GM19438 (cell line): ENCODE results near the gene FAF1.

Experiments used
- ATAC-seq: cut with Tn5 transposase; IDR thresholded peaks from one replicate; pipeline ENCODE4 v1.9.1; 2021; ENCODE audit warnings: low read depth; ENCODE audit not compliant: unreplicated experiment

The FAF1 gene

DNA sequence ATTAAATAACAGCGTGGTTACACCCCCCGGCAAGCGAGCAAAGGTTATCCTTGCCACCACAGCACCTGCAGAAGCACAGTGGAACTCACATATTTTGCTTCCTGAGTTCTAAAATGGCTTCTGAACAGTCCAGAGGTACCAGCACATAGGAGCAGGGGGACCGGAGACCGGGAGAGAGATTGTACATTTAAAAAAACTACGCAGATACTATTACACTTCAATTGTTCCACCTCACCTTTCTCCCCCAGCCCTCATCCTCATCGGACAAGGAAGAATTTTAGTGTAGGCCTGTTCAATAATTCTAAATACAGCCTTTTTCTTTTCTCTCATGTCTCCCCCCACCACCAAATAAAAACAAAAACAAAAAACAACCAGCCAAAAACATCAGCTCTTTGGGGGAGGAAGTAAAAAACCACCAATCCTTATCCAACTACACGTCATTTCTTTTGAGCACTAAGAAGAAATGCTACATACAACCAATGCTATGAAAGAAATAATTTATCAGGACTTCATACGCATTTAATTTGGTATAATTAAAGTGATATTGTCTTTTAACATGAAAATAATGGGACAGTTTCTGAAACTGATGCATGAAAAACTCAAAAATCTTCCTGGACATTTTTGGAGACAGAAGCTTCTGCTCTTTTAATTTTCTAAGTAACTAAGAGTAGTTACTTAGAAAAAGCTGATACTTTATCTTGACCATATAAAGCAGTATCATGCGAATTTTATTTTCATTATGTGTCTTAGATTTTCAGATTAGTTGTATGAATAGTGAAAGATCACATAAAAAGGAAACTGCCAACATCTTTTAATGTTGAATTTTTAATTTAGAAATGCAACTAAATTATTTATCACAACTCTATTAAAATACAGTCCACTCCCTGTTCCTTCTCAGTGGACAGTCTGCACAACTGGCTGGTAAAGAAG lies 19.1 kb upstream of the FAF1 start:
- ATAC-seq: no peak

GRCh38 chr1:50978144-50978851 lies 18.2 kb upstream of the FAF1 start:
- peak; percentile 43 for ATAC-seq

DNA sequence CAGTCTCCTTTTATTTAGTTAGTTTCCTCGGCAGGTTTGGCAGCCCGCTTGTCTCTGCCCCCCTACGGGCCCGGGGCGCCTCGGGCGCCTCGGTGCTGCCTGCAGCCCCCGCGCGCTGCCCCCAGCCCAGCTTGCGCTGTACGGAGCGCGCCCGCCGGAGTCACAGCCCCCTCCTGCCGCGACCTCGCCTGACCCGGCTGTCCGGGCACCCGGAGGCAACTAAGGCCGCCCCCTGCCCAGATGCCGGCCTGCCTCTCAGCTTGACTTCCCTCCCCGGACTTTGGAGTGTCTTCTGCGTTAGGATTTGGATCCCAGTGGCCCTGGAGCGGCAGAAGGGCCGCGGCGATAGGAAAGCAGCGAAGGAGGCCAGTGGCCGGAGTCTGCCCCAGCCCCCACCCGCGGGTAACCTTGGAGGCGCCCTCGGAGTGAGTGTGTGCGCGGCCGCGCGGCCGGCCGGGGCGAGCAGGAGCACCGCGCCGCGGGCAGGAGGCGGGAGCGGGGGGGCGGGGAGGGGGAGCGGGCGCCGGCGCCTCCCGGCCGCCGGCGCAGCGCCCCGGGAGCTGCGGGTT lies 17.6 kb upstream of the FAF1 start:
- peak; percentile 38 for ATAC-seq

DNA sequence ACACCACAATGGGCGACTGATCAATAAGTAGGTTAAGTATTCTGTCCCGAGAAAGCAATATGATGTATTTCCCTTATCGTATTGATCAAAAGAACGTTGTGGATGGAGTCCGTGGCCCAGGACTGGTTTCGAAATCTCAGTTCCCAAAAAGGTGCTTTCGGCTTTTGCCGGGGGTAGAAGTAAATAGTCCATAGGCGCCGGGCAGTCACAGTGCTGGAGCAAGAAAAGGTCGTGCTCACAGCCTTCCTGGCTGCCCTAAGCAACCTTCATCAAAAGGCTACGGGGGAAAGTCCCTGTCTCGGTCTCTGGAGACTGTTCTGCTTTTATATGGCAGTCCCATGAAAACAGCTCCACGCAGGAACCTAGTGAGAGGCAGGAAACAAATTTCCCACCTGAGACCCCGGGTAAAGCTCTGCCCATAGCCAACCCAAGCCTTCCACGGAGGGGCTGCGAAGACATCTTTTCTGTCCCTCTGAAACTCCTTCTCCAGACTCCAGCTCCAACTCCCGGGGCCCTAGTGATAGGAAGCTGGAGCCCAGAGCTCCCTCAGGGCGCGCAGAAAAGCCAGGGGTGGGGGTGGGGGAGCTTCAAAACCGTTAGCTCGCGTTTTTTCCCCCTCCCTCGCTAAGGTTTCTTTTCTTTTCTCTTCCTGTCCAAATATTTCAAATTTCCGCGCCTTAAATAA lies 17.0 kb upstream of the FAF1 start:
- ATAC-seq: peak; percentile 63

GRCh38 chr1:50976111-50976889 lies 16.2 kb upstream of the FAF1 start:
- ATAC-seq: peak; percentile 1

DNA sequence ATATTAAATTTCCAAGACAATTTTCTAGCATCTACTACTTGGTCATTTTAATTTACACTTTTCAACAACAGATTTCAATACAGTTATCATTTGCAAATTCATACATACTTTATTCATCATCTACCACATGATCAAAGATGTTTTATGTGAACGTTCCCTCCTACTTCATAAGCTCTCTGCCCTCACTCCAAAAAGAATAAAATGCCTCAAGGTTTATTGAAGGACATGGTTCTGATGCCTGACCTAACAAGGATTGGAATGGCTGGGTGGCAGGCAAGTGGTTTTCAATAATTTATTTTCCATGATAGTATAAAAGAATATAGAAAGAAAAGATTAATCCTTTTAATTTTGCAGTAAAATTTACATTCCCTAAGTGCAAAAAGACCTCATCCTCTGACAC lies 15.4 kb upstream of the FAF1 start:
- no peak for ATAC-seq

DNA sequence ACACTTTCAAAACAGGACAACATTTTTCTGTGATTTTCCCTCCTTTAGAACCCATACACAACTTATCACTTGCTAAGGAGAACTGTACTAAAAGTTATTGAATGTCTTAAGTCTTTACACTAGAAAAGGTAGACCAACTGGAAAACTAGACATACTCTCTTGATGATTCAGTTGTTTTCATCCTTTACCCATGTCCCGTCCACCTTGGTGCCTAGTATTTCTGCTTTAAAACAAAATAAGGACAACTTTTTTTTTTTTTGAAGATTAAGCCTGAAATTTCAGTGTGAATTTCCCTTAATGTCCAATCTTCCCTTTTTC lies 14.5 kb upstream of the FAF1 start:
- ATAC-seq: no peak

- no peak for ATAC-seq
Measured at GRCh38 chr1:50973875-50974617, 14.0 kb upstream of the FAF1 start.

DNA sequence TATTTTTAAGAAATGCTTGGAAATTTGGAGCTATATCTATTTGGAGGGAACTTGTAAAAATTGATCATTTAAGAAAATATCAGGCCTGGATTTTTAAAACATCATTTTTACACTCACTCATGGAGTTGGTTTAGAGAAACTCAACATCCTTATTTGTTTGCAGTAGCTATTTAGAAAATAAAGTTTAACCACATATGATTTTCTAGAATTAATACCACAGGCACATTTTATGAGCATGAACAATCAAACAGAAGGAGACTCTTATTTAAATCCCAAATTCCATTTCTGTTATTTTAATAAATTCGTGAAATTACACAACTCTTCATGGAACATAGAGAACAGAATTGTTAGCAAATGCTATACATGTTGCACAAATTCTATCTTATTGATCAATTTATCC lies 13.2 kb upstream of the FAF1 start:
- no peak for ATAC-seq

DNA sequence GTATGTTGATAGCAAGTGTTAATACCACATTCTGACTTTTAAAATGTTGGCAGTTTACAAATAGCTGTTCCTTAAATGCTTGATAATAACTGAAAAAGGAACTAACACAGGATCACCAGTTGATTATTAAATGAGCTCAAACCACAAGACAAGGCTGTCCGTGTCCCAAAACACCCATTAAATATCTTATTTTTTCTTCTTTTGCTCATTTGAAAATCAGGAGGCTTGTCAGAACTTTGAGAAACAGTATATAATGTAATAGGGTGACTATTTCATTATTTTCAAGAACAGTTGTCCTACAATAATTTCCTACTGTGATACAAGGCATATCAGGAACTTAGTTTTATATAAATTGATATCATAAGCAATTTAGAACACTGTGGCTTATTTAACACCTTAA lies 12.7 kb upstream of the FAF1 start:
- ATAC-seq: no peak

- ATAC-seq: no peak
Measured at GRCh38 chr1:50971748-50972305, 11.8 kb upstream of the FAF1 start.

DNA sequence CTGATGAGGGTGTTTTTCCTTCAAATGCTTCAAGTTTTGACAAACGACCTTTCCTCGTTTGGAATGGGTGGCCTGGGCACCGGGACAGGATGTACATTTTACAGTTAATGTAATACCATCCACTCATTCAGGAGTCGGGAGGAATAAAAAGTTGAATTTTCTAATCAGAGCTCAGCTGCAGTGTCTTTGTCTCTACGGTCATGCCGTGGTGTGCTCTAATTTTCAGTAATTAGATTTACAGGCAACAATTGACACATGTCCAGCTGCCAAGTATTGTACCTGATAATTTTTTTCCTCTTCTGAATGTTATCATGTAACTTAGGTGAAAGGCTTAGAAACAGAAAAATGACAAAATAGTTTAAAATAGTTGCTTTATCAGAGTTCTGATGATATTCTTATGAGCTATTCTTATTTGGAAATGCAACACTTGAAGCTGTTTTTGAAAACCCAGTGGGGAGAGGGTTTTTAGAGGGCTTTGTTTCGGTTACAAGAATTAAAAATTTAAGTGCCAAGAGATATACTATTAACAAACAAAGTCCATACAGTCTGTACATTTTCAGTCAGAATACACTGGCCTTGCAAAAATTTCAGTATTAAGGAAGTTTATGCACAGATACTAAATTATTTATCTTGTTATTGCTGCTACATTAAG lies 11.0 kb upstream of the FAF1 start:
- ATAC-seq: no peak

- ATAC-seq: no peak
Measured at GRCh38 chr1:50970509-50970887, 10.4 kb upstream of the FAF1 start.

GRCh38 chr1:50969611-50970508 lies 9.8 kb upstream of the FAF1 start, which contains the start of gene CDKN2C:
CDKN2C (plus strand) TSS chr1:50970245; CDS start chr1:50970369, 124 bp downstream.
- ATAC-seq: peak; percentile 27

- ATAC-seq: peak; percentile 11
Measured at GRCh38 chr1:50968821-50969610, 8.9 kb upstream of the FAF1 start.

- peak; percentile 63 for ATAC-seq
Measured at GRCh38 chr1:50968158-50968820, 8.2 kb upstream of the FAF1 start.
